PFSK-1 (cell line): ENCODE measurements around the gene ATXN7L1.

Source experiments
- FOXP2 ChIP-seq: optimal IDR thresholded peaks from 2 replicates; pipeline ENCODE3; 2011; ENCODE audit warnings: borderline replicate concordance, control low read depth, inconsistent platforms; ENCODE audit not compliant: insufficient read depth; ENCODE audit errors: extremely low read length, extremely low read depth
- POLR2AphosphoS5 ChIP-seq: IDR thresholded peaks from 2 replicates; pipeline ENCODE4 v1.6.1; 2012; ENCODE audit warnings: low read depth, mild to moderate bottlenecking, control low read depth, low read length, moderate library complexity
- SIN3A ChIP-seq: IDR thresholded peaks from 2 replicates; pipeline ENCODE4 v1.6.1; 2012; ENCODE audit warnings: mild to moderate bottlenecking, low read length, moderate library complexity, borderline replicate concordance; ENCODE audit not compliant: insufficient read depth
- TAF1 ChIP-seq: IDR thresholded peaks from 2 replicates; pipeline ENCODE4 v1.6.1; 2012; ENCODE audit warnings: low read length, control low read depth, borderline replicate concordance; ENCODE audit not compliant: insufficient read depth
- TF ChIP-seq, protein P1 (sequence below), 2 experiments: IDR thresholded peaks; 2 replicates each; pipeline versions ENCODE4 v1.6.1 to v1.8.0; 2011 to 2012; ENCODE audit warnings: low read depth in 2 of 2, low read length in 2 of 2, control low read depth in 1 of 2, inconsistent platforms in 1 of 2, mild to moderate bottlenecking in 1 of 2, moderate library complexity in 1 of 2; ENCODE audit not compliant: insufficient read depth in 1 of 2

ATXN7L1 gene

DNA sequence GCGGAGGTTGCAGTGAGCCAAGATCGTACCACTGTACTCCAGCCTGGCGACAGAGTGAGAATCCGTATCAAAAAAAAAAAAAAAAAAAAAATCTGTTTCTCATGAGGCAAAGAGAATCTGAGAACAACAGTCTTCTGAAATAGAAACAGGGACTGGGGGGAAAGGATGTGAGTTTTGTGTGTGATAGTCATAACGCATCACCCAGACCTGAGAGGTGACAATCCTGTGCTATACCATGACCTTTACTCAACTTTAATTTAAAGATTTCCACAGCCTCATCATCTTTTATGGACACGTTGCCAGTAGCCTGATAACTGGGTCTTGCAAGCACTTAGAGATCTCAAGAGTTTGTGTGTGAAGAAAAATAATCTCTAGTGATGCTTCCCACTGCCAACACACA is 2.3 kb downstream of the ATXN7L1 start:
- TF ChIP-seq FOXP2: no peak
- no peak for TF ChIP-seq POLR2AphosphoS5
- no peak for TF ChIP-seq SIN3A
- TF ChIP-seq, protein P1, sequence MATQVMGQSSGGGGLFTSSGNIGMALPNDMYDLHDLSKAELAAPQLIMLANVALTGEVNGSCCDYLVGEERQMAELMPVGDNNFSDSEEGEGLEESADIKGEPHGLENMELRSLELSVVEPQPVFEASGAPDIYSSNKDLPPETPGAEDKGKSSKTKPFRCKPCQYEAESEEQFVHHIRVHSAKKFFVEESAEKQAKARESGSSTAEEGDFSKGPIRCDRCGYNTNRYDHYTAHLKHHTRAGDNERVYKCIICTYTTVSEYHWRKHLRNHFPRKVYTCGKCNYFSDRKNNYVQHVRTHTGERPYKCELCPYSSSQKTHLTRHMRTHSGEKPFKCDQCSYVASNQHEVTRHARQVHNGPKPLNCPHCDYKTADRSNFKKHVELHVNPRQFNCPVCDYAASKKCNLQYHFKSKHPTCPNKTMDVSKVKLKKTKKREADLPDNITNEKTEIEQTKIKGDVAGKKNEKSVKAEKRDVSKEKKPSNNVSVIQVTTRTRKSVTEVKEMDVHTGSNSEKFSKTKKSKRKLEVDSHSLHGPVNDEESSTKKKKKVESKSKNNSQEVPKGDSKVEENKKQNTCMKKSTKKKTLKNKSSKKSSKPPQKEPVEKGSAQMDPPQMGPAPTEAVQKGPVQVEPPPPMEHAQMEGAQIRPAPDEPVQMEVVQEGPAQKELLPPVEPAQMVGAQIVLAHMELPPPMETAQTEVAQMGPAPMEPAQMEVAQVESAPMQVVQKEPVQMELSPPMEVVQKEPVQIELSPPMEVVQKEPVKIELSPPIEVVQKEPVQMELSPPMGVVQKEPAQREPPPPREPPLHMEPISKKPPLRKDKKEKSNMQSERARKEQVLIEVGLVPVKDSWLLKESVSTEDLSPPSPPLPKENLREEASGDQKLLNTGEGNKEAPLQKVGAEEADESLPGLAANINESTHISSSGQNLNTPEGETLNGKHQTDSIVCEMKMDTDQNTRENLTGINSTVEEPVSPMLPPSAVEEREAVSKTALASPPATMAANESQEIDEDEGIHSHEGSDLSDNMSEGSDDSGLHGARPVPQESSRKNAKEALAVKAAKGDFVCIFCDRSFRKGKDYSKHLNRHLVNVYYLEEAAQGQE (IDR thresholded peaks at IDR 0.05; ENCODE audit: insufficient read depth in 1 of 2, low read depth in 2 of 2, low read length in 2 of 2): no peak
- TF ChIP-seq TAF1: no peak

DNA sequence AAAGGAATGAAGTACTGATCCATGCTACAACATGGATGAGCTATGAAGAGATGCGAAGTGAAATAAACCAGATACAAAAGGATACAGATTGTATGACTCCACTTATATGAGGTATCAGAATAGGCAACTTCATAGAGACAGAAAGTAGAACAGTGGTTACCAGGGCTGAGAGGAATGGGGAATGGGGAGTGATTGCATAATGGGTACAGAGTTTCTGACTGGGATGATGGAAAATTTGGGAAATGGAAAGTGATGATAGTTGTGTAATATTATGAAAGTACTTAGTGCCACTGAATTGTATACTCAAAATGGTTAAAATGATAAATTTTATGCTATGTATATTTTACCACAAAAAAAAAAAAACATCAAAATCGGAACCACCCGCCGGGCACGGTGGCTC is 3.9 kb downstream of the ATXN7L1 start:
- TF ChIP-seq SIN3A (no peak), TAF1 (no peak), POLR2AphosphoS5 (no peak), FOXP2 (no peak)
- TF ChIP-seq, protein P1 (IDR thresholded peaks at IDR 0.05; ENCODE audit: insufficient read depth in 1 of 2, low read depth in 2 of 2, low read length in 2 of 2): no peak

DNA sequence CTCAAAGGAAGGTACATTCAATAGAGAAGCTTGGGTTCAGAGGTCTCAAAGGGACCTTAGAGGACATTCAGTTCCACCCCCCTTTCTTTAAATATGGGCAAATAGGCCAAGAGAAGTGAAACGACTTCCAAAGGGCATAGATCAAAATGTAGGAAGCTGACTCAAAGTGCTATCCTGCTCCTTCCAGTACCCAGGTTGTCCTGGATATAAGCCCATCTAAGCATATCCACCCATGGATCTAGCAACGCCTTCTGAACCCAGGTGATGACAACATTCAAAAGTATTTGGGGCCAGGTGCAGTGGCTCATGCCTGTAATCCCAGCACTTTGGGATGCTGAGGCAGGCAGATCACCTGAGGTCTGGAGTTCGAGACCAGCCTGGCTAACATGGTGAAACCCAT is 5.3 kb downstream of the ATXN7L1 start:
- TF ChIP-seq FOXP2 (no peak), TAF1 (no peak), POLR2AphosphoS5 (no peak), SIN3A (no peak)
- TF ChIP-seq, protein P1 (IDR thresholded peaks at IDR 0.05; ENCODE audit: insufficient read depth in 1 of 2, low read depth in 2 of 2, low read length in 2 of 2): no peak

DNA sequence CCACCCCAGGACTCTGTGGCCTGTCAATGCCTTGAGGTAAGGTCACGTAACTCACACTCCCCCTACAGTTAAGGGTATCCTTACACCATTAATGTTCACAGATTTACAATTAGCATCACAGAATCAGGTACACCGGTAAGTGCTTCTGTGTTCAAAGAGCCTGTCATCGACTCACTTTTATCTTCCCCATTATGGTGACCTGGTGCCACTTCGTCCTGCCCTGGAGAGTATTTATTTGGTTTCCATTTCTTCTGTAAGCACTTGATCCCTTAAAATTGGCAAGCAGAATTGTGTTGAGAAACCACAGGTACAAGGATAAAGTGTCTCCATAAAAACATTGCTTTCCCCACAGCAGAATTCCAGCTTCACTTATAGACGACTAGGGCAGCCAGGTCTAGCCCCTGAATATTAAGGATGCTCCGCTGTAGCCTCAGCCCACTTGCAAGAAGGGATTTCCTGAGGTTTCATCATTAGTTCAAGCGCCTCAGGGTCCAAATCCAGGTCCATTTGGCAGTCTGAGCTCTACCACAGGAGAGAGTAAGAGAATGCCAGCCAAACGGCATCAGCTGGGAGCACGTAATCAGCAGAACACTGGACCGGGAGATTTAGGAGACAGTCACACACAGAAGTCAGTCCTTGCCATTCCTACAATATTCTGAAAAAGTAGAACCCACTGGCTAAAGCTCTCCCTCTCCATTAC is 10.1 kb downstream of the ATXN7L1 start:
- TF ChIP-seq FOXP2 (no peak), SIN3A (no peak), POLR2AphosphoS5 (no peak), TAF1 (no peak)
- TF ChIP-seq, protein P1 (IDR thresholded peaks at IDR 0.05; ENCODE audit: insufficient read depth in 1 of 2, low read depth in 2 of 2, low read length in 2 of 2): no peak

DNA sequence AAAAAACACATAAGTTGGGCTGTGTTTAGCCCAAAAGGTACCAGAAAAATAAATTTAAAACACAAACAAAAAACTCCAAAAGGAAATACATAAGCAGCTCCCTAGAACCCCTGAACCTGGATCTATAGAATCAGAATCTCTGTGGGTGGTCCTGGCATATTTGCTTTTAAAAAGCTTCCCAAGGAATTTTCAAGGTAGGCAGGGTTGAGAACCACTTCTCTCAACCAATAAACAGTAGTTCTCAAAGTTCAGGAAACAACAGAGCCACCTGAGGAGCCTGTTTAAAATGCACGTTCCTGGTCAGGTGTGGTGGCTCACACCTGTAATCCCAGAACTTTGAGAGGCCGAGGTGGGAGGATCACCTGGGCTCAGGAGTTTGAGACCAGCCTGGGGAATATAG is 12.5 kb downstream of the ATXN7L1 start:
- TF ChIP-seq SIN3A (no peak), TAF1 (no peak), FOXP2 (no peak), POLR2AphosphoS5 (no peak)
- TF ChIP-seq, protein P1 (IDR thresholded peaks at IDR 0.05; ENCODE audit: insufficient read depth in 1 of 2, low read depth in 2 of 2, low read length in 2 of 2): no peak
